Retinal pigment epithelial cell (primary cell): Measurements from ENCODE around the gene IRF9.

Experiments used
- DNase-seq: peaks from one replicate; pipeline ENCODE4 v3.0.0-alpha.2; 2010; ENCODE audit warnings: low read depth
- H3K4me3 ChIP-seq: 2 replicates; pipeline ENCODE4 v1.5.1; 2011; ENCODE audit warnings: mild to moderate bottlenecking, low read length, control low read depth, moderate library complexity
- CTCF ChIP-seq: conservative IDR thresholded peaks from 2 replicates; pipeline ENCODE4 v1.5.1; 2011; ENCODE audit warnings: low read depth, low read length, control low read depth, inconsistent platforms

Gene IRF9

GRCh38 chr14:24145690-24146452 is 15.2 kb upstream of the IRF9 start:
- peak overlapping the region; percentile 95 for H3K4me3 ChIP-seq
- no peak for DNase-seq
- no peak for TF ChIP-seq CTCF

- peak; percentile 95 for DNase-seq
- TF ChIP-seq CTCF, result no peak
- H3K4me3 ChIP-seq, result peak within 1 kb of the TSS; percentile 95
Measured at GRCh38 chr14:24146453-24146977, 14.6 kb upstream of the IRF9 start, which contains the start of gene PSME2. Gene PSME2 (minus strand): TSS chr14:24146610. CDS start chr14:24146581, 29 bp downstream.

- TF ChIP-seq CTCF, result no peak
- peak; percentile 94 for DNase-seq
- peak within 1 kb of the TSS; percentile 95 for H3K4me3 ChIP-seq
Measured at GRCh38 chr14:24146978-24147760, 13.9 kb upstream of the IRF9 start, which contains the start of gene RNF31. Gene RNF31 (plus strand): TSS chr14:24147498. CDS start chr14:24147699, 201 bp downstream.

GRCh38 chr14:24147761-24148428 is 13.2 kb upstream of the IRF9 start:
- DNase-seq, result no peak
- H3K4me3 ChIP-seq, result peak overlapping the region; percentile 95
- TF ChIP-seq CTCF, result no peak

GRCh38 chr14:24149302-24149969 is 11.6 kb upstream of the IRF9 start:
- DNase-seq, result no peak
- no peak for TF ChIP-seq CTCF
- H3K4me3 ChIP-seq, result no peak overlapping the region

- TF ChIP-seq CTCF, result no peak
- no peak overlapping the region for H3K4me3 ChIP-seq
Measured at GRCh38 chr14:24150061-24150460, 11.0 kb upstream of the IRF9 start.

More at GRCh38 chr14:24150061-24150460, 11.0 kb upstream of the IRF9 start:
- DNase-seq, result no peak
